NCI-H510A treated with DMSO at 0.1 percent for 48 hours (cell line): Measurements from ENCODE around the gene HSD3B2.
A peak's percentile ranks its signal among the peaks of the same experiment; 100 is the strongest.

ENCODE experiments used
- DNase-seq: peaks from one replicate; lab custom pipeline; 2025; lab: John Stamatoyannopoulos, UW

Gene HSD3B2

DNA sequence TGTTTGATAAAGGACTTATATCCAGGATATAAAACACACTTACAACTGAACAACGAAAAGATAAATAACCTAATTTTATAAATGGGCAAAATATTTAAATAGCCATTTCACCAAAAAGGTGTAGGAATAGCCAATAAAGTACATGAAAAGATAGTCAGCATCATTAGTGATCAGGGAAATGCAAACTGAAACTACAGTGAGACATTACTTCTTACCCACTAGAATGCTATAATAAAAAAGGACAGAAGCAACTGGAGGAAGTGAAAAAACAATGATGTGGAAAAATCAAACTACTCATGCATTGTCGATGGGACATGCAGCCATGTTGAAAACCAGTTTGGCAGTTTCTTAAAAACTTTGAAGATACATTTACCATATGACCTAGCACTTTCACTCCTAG lies 48.6 kb downstream of the HSD3B2 start:
- DNase-seq, result no peak

DNA sequence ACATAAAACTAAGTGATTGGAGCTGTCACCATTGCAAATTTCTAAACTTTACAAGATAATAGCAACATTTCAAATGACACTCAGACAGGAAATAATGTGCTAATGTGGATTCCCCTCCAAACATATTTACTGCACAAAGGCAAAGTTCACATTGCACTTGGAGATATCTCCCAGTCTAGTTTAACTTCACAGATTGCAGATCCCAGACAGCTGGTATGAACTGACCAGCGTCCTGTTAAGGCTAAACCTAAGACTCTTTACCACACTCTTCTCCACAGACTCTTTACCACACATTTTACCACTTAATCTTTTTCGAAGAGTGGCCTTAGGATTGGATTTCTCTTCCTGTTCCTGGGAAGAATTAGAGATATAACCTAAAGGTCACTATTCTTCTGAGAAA lies 51.5 kb downstream of the HSD3B2 start:
- no peak for DNase-seq

DNA sequence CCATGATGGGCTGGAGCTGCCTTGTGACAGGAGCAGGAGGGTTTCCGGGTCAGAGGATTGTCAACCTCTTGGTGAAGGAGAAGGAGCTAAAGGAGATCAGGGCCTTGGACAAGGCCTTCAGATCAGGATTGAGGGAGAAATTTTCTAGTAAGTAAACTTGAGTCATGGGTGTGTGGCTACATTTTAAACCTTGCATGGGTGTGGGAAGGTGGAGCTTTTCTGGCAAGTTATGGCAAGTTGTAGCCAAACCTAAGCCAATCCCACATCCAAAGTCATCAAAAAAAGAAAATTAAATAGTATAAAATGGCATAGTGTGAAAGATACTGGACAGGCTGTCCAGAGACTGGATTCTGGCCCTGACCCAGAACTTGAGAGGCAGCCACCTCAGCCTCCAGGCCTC lies 52.3 kb downstream of the HSD3B2 start:
- DNase-seq, result no peak

- DNase-seq, result peak; percentile 45
Observed at GRCh38 chr1:119467857-119468668, 53.1 kb downstream of the HSD3B2 start.

DNA sequence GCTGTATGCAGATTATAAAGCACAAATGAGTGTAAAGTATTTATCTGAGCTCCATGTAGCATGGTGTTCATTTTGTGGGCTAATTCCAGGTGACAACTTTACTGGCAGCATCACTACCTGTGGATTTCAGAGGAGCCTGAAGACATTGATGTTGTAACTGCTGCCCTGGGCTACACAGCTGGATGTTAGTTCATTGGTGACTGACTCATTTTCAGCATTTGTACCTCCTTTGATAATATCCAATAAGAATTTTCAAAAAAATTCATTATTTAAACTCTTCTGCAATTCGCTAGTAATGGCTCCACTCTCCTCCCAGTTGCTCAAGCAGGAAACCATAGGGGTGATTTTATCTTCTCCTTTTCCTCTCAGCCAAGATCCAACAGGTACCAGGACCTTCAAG lies 54.8 kb downstream of the HSD3B2 start:
- DNase-seq, result no peak

- no peak for DNase-seq
Observed at GRCh38 chr1:119470377-119470776, 55.4 kb downstream of the HSD3B2 start.

GRCh38 chr1:119470958-119471357 lies 56.0 kb downstream of the HSD3B2 start:
- no peak for DNase-seq

GRCh38 chr1:119471566-119471965 lies 56.6 kb downstream of the HSD3B2 start:
- no peak for DNase-seq

GRCh38 chr1:119472080-119472818 lies 57.3 kb downstream of the HSD3B2 start:
- DNase-seq, result no peak
